Measurements from ENCODE around the gene DDX28.

Gene DDX28

DNA sequence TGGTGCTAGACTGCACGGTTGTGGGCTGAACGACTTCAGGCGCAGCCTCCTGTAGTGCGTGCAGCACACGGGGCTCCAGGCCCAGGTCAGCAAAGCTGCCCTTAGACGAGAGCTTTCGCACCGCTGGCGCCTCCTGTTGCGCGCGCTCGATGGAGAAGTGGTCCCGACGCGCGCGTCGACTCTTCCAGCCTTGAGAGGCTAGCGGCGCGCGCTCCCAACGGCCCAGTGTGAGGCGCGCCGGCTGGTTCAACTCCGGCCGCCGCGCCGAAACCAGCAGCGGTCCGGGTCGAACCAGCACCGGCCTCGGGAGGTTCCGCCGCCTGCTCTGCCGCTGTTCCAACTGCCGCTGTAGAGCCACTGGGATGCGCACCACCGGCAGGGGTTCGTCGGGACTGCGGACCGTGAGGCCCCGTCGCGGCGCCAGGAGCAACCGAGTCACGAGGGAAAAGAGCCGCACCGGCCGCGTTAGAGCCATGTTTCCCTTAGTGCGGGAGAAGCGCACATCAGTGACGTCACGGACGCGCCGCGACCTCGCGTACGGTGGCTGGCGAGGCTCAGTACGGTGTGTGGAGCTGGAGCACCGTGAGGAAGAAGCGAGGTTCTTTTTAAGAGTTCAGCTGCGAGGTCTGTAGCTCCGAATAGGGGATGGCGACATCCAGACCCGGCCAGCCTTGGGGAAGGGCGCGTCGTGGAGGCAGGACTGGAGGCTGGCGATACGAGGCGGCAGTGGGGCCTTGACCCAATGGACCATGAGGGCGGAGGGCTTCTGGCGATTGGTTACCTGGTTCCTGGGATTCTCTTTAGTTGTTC, at the start of gene DDX28, which contains the start of gene DUS2:
Gene DDX28 (minus strand): TSS at position 505 of the 810 bp plus-strand sequence. CDS start 30 bp downstream, at position 475.
Gene DUS2 (plus strand): TSS at position 557 of the 810 bp plus-strand sequence. CDS start 14,740 bp downstream, outside the sequence.
- peak; percentile 95 for DNase-seq (ENCODE audit: low spot score)

DNA sequence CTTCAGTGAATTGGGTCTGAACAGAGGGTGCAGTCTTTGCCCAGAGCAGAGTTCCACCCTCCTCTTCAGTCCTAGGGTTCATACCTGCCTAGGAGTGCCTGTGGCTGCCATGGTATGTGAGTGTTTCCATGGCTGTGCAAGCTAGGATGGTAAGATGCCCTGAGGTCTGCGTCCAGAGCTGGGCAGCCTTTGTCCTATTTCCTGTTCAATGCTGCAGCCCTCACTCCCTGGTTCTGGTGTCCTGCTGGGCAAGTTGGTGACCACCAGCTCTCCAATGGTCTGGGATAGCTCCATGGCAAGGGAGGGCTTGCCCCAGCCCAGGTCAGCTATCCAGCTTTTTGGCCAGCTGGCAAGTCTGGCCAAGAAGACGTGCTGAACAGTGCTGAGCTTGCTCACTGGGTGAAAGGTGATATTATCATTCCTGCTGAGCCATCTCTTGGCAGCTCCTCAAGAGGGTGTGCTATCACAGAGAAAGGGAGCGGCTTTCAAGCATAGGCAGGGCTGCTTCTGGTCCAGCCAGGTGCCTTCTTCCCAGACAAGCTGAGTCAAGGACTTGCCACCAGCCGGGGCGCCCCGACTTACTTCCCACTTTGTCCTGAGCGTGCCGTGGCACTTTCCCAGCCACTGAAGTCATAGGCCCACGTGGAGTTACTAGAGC, 49.1 kb upstream of the DDX28 start:
- no peak for DNase-seq (ENCODE audit: low spot score)

DNA sequence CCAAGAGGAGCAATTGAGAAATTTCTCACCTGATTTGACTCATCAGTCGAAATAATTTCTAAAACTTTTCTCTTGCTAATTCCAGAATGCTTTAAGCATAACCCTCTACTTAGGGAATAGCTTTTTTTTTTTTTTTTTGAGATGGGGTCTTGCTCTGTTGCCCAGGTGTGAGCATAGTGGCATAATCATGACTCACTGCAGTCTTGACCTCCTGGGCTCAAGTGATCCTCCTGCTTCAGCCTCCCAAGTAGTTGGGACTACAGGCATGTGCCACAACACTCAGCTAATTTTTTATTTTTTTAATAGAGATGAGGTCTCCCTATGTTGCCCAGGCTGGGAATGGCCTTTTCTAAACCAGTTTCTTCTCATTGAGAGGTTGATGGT, 48.5 kb upstream of the DDX28 start:
- no peak for DNase-seq (ENCODE audit: low spot score)

- no peak for DNase-seq (ENCODE audit: low spot score)
These were observed 47.9 kb upstream of the DDX28 start for GRCh38 chr16:68070806-68071517.

GRCh38 chr16:68070249-68070730, 47.3 kb upstream of the DDX28 start:
- DNase-seq (ENCODE audit: low spot score), result no peak

DNA sequence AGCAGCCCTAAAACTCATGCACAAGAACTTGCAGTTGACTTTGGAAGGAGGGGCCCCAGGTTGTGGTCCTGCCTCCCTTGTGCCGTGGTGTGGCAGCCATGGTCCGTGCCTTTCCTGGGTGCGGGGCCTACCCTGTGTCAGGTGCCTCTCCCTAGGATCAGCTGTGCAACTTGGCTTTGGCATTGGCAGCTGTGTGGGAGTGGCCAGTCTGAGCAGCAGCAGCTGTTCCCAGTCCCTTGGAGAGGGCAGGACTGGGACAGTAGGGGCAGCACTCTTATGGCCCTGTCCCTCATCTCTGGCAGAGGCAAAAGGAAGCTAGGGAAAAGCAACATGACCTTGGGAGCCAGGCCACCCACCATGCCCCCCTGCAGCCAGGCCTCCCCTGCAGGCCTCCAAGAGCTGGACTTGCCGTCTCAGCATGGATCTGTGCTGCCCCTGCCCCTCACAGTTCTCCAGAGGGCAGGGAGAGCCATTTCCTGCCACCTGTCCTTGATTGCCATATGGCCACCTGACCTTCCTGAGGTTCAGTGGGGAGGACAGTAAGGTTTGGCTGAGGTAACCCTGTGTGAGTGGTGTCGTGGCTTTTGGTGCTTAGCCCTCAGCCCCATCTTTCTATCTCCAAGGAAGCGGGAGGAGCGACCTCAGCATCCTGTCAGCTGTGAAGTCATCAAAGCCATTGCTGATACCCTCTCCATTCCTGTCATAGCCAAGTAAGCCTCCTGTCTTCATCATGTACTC, 46.6 kb upstream of the DDX28 start:
- peak; percentile 60 for DNase-seq (ENCODE audit: low spot score)

GRCh38 chr16:68068926-68069325, 45.9 kb upstream of the DDX28 start:
- DNase-seq (ENCODE audit: low spot score), result no peak

DNA sequence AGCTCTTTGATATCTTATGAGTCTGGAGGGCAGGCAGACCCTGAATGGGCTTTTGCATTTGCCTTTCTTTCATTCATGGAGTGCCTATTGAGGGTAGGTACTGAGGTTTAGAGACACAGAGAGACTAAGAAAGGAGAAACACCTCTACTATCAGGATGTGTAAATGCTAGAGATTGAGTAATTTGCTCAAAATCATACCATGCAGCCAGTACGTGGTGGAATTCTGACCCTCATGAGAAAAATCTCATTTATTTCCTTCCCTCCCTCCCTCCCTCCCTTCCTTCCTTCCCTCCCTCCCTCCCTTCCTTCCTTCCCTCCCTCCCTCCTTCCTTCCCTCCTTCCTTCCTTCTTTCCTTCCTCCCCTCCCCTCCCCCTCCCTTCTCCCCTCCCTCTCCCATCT, 43.7 kb upstream of the DDX28 start:
- DNase-seq (ENCODE audit: low spot score), result no peak

- DNase-seq (ENCODE audit: low spot score), result no peak
These were observed 42.8 kb upstream of the DDX28 start for GRCh38 chr16:68065716-68066305.

- peak; percentile 81 for DNase-seq (ENCODE audit: low spot score)
These were observed 41.8 kb upstream of the DDX28 start for GRCh38 chr16:68064791-68065365.

GRCh38 chr16:68062910-68063393, 39.9 kb upstream of the DDX28 start:
- DNase-seq (ENCODE audit: low spot score), result peak; percentile 54

- no peak for DNase-seq (ENCODE audit: low spot score)
These were observed 38.4 kb upstream of the DDX28 start for GRCh38 chr16:68061396-68061795.

DNA sequence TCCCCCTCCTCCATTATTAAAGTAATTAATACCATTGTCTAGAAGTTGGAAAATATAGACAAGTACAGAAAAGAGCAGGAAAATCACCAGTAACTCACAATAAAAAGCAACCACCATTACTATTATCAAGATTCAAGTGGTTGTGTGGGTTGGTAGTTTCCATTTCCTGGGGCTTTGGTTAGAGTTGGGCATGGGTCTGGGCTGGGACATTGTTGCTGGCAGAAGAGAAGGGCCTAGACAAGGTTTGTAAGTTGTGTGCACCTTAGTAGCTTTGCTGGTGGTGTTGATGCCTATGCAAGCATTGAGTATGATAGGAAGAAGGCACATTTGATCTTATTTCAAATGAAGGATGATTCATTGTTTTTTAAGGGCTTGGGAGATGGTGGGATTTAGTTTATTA, 36.8 kb upstream of the DDX28 start:
- DNase-seq (ENCODE audit: low spot score), result no peak

DNA sequence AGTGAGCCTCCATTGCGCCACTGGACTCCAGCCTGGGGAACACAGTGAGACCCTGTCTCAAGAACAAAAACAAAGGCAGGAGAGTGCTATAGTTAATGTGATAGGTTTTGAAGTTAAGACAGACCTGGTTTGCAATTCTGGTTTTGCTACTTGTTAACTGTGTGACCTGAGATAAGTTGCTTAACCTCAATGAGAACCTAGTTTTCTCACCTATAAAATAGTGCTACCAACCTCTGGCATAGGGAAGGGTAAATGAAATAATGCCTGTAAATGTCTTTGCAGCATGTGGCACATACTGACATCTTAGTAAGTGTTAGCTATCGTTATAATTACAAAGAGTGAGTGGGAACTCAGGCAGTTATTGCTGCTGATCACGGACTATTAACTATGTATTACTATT, 32.4 kb upstream of the DDX28 start:
- no peak for DNase-seq (ENCODE audit: low spot score)

DNA sequence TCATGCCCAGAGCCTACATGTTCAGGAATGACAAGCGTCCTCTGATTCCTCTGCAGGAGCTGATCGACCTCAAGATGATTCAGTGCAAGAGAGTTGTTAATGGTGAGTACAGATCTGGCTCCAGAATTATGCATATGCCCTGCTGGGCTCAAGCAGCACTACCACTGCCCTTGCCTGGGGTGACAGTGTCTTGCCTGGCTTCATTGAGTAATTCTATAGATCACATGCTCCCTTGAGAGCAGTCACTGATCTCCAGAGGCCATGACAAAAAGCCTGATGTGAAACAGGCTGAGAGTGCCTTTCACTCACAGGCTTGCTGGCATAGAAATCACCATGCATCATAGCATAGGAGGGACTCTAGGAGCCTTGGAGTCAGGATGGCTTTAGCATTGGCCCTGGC, 26.4 kb upstream of the DDX28 start:
- no peak for DNase-seq (ENCODE audit: low spot score)

GRCh38 chr16:68047987-68048386, 25.0 kb upstream of the DDX28 start:
- DNase-seq (ENCODE audit: low spot score), result no peak

GRCh38 chr16:68046106-68046505, 23.1 kb upstream of the DDX28 start:
- no peak for DNase-seq (ENCODE audit: low spot score)

DNA sequence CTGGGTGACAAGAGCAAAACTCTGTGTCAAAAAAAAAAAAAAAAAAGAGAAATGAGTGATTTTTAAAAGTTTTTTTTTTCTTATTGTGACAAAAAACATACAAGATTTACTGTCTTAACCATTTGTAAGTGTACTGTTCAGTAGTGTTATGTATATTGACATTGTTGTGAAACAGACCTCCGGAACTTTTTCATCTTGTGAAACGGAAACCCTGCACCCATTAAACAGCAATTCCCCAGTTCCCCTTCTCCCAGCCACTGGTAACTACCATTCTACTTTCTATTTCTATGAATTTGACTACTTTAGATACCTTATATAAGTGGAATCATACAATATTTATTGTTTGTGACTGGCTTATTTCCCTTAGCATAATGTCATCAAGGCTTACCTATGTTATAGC, 18.8 kb upstream of the DDX28 start:
- no peak for DNase-seq (ENCODE audit: low spot score)

DNA sequence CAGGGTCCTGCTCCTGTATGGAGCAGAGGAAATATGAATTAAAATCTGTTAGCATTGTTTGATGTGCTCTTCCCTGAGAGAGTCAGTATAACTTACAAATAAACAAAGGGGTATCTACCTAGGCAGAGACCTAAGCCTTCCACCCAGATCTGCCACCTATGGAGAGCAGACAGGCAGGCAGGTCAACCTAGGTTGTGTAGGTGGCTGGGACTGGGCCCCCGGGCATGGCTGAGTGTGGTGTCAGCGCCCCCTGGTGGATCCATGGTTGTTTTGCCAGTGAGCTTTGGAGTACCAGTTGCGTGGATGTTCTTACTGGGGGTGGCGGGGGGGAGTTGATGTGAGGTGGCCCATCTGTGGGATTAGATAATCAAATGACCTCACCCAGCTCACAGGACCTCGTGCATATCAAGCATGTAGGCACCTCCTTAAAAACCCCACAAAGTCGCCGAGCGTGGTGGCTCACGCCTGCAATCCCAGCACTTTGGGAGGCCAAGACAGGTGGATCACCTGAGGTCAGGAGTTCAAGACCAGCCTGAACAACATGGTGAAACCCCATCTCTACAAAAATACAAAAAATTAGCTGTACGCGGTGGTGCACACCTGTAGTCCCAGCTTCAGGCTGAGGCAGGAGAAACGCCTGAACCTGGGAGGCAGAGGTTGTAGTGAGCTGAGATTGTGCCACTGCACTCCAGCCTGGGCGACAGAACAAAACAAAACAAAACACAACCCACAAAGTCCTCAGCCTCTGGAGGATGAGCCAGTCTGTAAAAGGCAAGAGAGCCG, 17.7 kb upstream of the DDX28 start:
- peak; percentile 92 for DNase-seq (ENCODE audit: low spot score)

Data from CD4-positive, alpha-beta T cell treated with Interleukin-2 at 100 ng/mL for 4 hours (primary cell).